ENCODE data around the gene ZNF428.
A peak's percentile ranks its signal among the peaks of the same experiment; 100 is the strongest.
"Not testable (repeated sequence)": the region's sequence is repeated elsewhere in the genome, so short reads cannot be mapped to it uniquely, and the experiment has no call there.

ZNF428 gene, protein sequence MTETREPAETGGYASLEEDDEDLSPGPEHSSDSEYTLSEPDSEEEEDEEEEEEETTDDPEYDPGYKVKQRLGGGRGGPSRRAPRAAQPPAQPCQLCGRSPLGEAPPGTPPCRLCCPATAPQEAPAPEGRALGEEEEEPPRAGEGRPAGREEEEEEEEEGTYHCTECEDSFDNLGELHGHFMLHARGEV

GRCh38 chr19:43619262-43620060, at the start of gene ZNF428:
ZNF428 (minus strand) TSS chr19:43619629; CDS start chr19:43614304, 5,325 bp downstream.
- Mint-ChIP-seq H3K27ac (peak within 1 kb of the TSS; percentile 96), H3K27me3 (no peaks in the 10 kb centered on the region), H3K4me1 (peaks cover 32% of the 10 kb centered on the region), H3K4me3 (peak within 1 kb of the TSS; percentile 95), H3K9me3 (no peaks in the 10 kb centered on the region), H3K36me3 (no peaks in the 10 kb centered on the region)

- Mint-ChIP-seq H3K27me3 (no peaks in the 10 kb centered on the region), H3K4me1 (peaks cover 51% of the 10 kb centered on the region)
Measured at GRCh38 chr19:43668406-43669109, 49.1 kb upstream of the ZNF428 start.

DNA sequence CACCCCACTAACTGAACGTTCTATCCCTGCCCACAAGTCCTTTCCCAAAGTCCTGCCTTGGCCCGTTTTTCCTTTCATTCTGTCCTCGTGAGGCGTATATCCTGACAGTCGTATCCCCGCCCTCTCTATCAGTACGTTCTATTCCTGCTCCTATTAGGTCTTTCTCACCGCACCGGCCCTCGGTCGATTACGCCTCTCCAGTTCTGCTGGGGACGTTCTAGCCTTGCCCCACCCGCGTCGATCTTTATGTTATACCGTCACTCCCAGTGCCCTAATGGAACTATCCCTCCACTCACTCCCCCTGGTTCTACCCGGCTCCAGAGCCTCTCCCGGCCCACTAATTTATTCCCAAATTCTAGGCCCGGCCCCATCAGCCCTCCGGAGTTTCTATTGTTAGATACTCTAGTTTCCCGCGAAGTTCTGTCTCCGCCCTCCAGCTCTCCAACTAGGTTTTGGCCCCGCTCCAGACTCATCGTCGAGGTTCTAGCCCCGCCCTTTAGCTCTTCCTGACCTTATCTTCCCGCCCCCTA, 48.5 kb upstream of the ZNF428 start:
- H3K9me3 Mint-ChIP-seq: no peaks in the 10 kb centered on the region
- peaks cover 6% of the 10 kb centered on the region for H3K36me3 Mint-ChIP-seq
- H3K4me3 Mint-ChIP-seq: peak overlapping the region; percentile 89
- H3K4me1 Mint-ChIP-seq: peaks cover 51% of the 10 kb centered on the region
- H3K27me3 Mint-ChIP-seq: no peaks in the 10 kb centered on the region
- H3K27ac Mint-ChIP-seq: peak overlapping the region; percentile 81

More at GRCh38 chr19:43668406-43669109, 49.1 kb upstream of the ZNF428 start:
- H3K27ac Mint-ChIP-seq: peak overlapping the region; percentile 81
- H3K4me3 Mint-ChIP-seq: peak overlapping the region; percentile 89
- no peaks in the 10 kb centered on the region for H3K9me3 Mint-ChIP-seq
- H3K36me3 Mint-ChIP-seq: peaks cover 6% of the 10 kb centered on the region

DNA sequence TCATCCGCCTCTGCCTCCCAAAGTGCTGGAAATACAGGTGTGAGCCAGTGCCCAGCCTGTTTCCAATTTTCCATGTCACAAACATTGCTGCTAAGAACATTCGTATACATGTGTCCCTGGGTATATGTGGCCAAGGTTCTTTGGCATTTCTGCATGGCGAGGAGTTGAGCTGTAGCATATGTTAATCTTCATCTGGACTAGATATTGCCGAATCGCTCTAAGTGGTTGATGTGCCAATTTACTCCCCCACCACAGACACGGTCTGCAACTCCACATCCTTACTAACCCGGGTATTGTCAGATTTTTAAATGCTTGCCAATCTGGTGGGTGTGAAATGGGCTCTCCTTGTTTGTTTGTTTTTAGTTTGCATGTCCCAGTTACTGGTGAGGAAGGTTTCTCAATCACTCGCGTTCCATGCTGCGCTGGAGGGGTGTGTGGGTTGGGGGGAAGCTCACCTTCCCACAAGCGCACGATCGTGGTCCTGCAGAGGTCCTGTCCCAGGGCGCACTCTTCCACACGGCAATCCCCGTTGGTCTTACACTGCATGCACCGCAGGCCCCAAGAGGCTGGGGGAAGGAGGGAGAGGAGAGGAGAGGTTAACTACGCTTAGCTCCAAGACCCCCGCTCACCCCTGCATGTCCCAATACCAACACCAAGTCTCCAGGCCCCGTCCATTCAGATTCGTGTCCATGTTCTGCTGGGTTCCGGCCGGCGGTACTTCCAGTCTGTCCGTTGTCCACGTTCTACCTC, 47.9 kb upstream of the ZNF428 start:
- H3K9me3 Mint-ChIP-seq: no peaks in the 10 kb centered on the region
- H3K27me3 Mint-ChIP-seq: no peaks in the 10 kb centered on the region
- peak overlapping the region; percentile 89 for H3K4me3 Mint-ChIP-seq
- peaks cover 51% of the 10 kb centered on the region for H3K4me1 Mint-ChIP-seq
- peaks cover 6% of the 10 kb centered on the region for H3K36me3 Mint-ChIP-seq
- H3K27ac Mint-ChIP-seq: no peak overlapping the region

DNA sequence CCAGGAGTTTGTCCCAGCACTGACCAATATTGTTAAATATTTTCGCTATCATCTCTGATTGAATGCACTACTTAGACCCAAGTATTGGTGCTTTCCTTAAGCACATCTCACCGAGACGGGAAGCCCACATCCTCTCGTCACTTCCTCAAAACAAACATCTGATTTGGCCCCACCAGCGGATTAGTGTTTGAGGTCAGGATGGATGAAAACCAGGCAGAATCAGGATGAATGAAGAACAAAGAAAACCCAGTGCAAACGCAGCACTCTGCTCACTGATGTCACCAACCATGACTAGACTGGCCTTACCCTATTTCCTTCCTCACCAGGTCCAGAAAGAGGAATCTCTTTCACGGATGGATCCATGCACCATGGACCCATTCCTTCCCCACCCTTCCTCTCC, 44.6 kb upstream of the ZNF428 start:
- Mint-ChIP-seq H3K27ac (peak overlapping the region; percentile 73), H3K36me3 (peaks cover 12% of the 10 kb centered on the region), H3K27me3 (no peaks in the 10 kb centered on the region), H3K4me1 (peaks cover 33% of the 10 kb centered on the region), H3K4me3 (peak overlapping the region; percentile 34), H3K9me3 (no peaks in the 10 kb centered on the region)

- H3K36me3 Mint-ChIP-seq: peaks cover 11% of the 10 kb centered on the region
- H3K27ac Mint-ChIP-seq: no peak overlapping the region
- no peaks in the 10 kb centered on the region for H3K27me3 Mint-ChIP-seq
- peaks cover 19% of the 10 kb centered on the region for H3K4me1 Mint-ChIP-seq
- H3K4me3 Mint-ChIP-seq: no peak overlapping the region
- H3K9me3 Mint-ChIP-seq: no peaks in the 10 kb centered on the region
Measured at GRCh38 chr19:43662487-43662886, 43.1 kb upstream of the ZNF428 start.

DNA sequence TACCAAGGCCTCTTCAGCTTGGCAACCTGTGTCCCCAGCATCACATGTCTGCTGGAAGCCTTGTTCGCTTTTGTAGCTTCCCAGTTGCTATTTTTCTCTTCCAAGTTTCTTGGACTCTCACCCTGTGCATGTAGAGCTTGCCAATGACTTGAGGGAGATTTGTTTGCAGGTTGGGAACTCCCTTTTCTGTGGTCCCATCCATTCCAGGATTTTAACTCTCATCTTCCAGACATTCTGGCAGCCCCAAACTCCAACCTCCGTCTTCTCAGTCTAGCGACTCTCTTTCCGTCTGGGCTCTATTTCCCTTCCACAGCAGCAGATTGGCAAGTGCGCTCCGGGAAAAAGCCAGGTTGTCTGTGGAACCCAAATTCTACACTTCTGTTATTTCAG, 41.5 kb upstream of the ZNF428 start:
- H3K36me3 Mint-ChIP-seq: peaks cover 9% of the 10 kb centered on the region

GRCh38 chr19:43660301-43660970, 41.0 kb upstream of the ZNF428 start:
- peaks cover 12% of the 10 kb centered on the region for H3K36me3 Mint-ChIP-seq
- no peaks in the 10 kb centered on the region for H3K9me3 Mint-ChIP-seq
- no peak overlapping the region for H3K4me3 Mint-ChIP-seq
- H3K27me3 Mint-ChIP-seq: no peaks in the 10 kb centered on the region
- no peak overlapping the region for H3K27ac Mint-ChIP-seq
- peaks cover 15% of the 10 kb centered on the region for H3K4me1 Mint-ChIP-seq

More for the DNA sequence above, 41.5 kb upstream of the ZNF428 start:
- H3K9me3 Mint-ChIP-seq: no peaks in the 10 kb centered on the region
- H3K4me3 Mint-ChIP-seq: no peak overlapping the region
- H3K27ac Mint-ChIP-seq: no peak overlapping the region
- H3K4me1 Mint-ChIP-seq: peaks cover 15% of the 10 kb centered on the region
- H3K27me3 Mint-ChIP-seq: no peaks in the 10 kb centered on the region

DNA sequence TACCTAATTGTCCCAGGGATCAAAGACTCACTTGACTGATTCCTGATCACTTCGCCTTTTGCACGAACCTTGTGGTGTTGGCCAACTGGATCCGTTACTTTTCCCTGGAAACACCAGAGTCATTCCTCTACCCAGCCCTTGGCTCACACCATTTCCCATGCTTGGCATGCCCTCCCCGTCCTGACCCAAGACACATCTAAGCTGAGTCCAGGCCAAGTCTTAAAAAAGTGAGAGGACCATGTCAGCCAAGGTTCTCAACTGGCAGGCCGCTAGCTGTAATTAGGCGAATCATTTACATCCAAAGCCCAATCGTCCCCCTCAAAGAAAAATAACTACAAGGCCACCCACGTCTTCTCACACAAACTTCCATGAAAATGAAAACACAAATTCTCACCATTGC, 39.1 kb upstream of the ZNF428 start:
- H3K4me3 Mint-ChIP-seq: no peak overlapping the region
- H3K9me3 Mint-ChIP-seq: no peaks in the 10 kb centered on the region
- no peaks in the 10 kb centered on the region for H3K4me1 Mint-ChIP-seq
- no peak overlapping the region for H3K27ac Mint-ChIP-seq
- H3K27me3 Mint-ChIP-seq: no peaks in the 10 kb centered on the region
- peaks cover 12% of the 10 kb centered on the region for H3K36me3 Mint-ChIP-seq

- Mint-ChIP-seq H3K36me3 (peaks cover 12% of the 10 kb centered on the region), H3K4me1 (no peaks in the 10 kb centered on the region), H3K9me3 (no peaks in the 10 kb centered on the region), H3K27ac (no peak overlapping the region), H3K4me3 (no peak overlapping the region), H3K27me3 (no peaks in the 10 kb centered on the region)
Measured at GRCh38 chr19:43658001-43658400, 38.6 kb upstream of the ZNF428 start.

- no peaks in the 10 kb centered on the region for H3K4me1 Mint-ChIP-seq
- H3K27ac Mint-ChIP-seq: no peak overlapping the region
- peaks cover 12% of the 10 kb centered on the region for H3K36me3 Mint-ChIP-seq
- no peaks in the 10 kb centered on the region for H3K27me3 Mint-ChIP-seq
- H3K4me3 Mint-ChIP-seq: no peak overlapping the region
- H3K9me3 Mint-ChIP-seq: no peaks in the 10 kb centered on the region
Measured at GRCh38 chr19:43656436-43656835, 37.0 kb upstream of the ZNF428 start.

GRCh38 chr19:43652546-43652874, 33.1 kb upstream of the ZNF428 start:
- Mint-ChIP-seq H3K27me3 (no peaks in the 10 kb centered on the region), H3K4me1 (no peaks in the 10 kb centered on the region), H3K4me3 (no peak overlapping the region), H3K36me3 (peaks cover 2% of the 10 kb centered on the region), H3K27ac (no peak overlapping the region), H3K9me3 (no peaks in the 10 kb centered on the region)

DNA sequence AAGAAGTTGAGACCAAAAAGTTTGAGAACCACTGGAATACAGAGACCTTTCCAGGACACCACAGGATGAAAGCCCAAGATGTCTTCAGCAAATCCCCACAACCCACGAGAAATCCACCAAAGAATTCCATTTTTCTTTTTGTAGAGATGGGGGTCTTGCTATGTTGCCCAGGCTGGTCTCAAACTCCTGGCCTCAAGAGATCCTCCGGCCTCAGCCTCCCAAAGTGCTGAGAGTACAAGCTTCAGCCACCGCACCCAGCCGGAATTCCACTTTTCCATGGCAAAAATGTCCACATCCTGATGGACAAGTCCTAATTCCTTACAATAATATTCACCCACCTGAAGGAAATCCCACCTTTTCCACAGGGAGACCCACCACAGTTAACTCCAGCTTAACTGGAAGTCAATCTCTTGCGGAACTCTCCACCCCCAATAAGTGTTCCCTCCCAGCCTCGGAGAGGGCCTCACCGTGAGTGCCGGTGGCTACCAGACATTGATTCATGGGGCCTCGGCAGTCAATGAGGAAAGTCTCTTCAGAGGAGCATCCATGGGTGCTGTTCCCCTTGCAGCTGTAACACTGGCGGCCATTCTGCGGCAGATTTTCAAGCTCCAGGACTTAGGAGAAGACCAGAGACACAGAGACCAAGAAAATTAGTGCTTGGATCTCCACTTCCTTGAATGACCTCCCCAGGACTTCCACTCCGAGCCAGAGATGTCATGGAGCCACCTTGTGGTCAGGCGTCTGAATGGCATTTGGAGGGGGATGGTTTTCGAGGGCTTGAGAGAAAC, 32.5 kb upstream of the ZNF428 start:
- H3K4me3 Mint-ChIP-seq: no peak overlapping the region
- no peaks in the 10 kb centered on the region for H3K9me3 Mint-ChIP-seq
- H3K4me1 Mint-ChIP-seq: no peaks in the 10 kb centered on the region
- H3K27me3 Mint-ChIP-seq: no peaks in the 10 kb centered on the region
- peaks cover 2% of the 10 kb centered on the region for H3K36me3 Mint-ChIP-seq
- H3K27ac Mint-ChIP-seq: no peak overlapping the region

- not testable (repeated sequence) for H3K36me3 Mint-ChIP-seq, H3K27me3 Mint-ChIP-seq, H3K4me3 Mint-ChIP-seq
Measured at GRCh38 chr19:43650276-43650675, 30.8 kb upstream of the ZNF428 start.

More at GRCh38 chr19:43650276-43650675, 30.8 kb upstream of the ZNF428 start:
- not testable (repeated sequence) for H3K9me3 Mint-ChIP-seq, H3K4me1 Mint-ChIP-seq, H3K27ac Mint-ChIP-seq
